ENCODE data around the gene VPS45.

VPS45 gene

GRCh38 chr1:150186789-150187559, 119.4 kb downstream of the VPS45 start:
- Histone ChIP-seq H3K9me2 (replicated peaks; ENCODE audit: insufficient read depth, low read length) (no peaks in the 10 kb centered on the region), H3K27ac (ENCODE audit: low read depth, low read length) (no peak overlapping the region)

GRCh38 chr1:150187560-150187931, 120.0 kb downstream of the VPS45 start:
- no peak for TF ChIP-seq CTCF (IDR thresholded peaks at IDR 0.05; ENCODE audit: insufficient read depth, low read length, poor library complexity, severe bottlenecking)
- no peak for TF ChIP-seq EZH2phosphoT487 (conservative IDR thresholded peaks at IDR 0.05; ENCODE audit: low read length)
- Histone ChIP-seq H3K9me2 (replicated peaks; ENCODE audit: insufficient read depth, low read length) (no peaks in the 10 kb centered on the region), H3K9me3 (ENCODE audit: insufficient read depth, low read length) (no peaks in the 10 kb centered on the region), H3K27ac (ENCODE audit: low read depth, low read length) (no peak overlapping the region), H3K79me2 (ENCODE audit: insufficient read depth, low read length) (no peaks in the 10 kb centered on the region), H3K36me3 (ENCODE audit: low read length) (no peaks in the 10 kb centered on the region), H3K9ac (ENCODE audit: low read length) (no peak overlapping the region), H3K4me3 (ENCODE audit: insufficient read depth, low read length, poor library complexity, severe bottlenecking) (no peak overlapping the region), H3F3A (ENCODE audit: insufficient read depth) (no peaks in the 10 kb centered on the region), H3K4me2 (ENCODE audit: low read depth, low read length, poor library complexity, severe bottlenecking) (no peak overlapping the region), H3K27me3 (ENCODE audit: low read length) (no peaks in the 10 kb centered on the region), H4K20me1 (ENCODE audit: low read depth, low read length) (no peaks in the 10 kb centered on the region), H2AFZ (ENCODE audit: low read depth, low read length, severe bottlenecking) (no peak overlapping the region)

More at GRCh38 chr1:150186789-150187559, 119.4 kb downstream of the VPS45 start:
- H3F3A ChIP-seq (ENCODE audit: insufficient read depth), result no peaks in the 10 kb centered on the region
- TF ChIP-seq EZH2phosphoT487 (conservative IDR thresholded peaks at IDR 0.05; ENCODE audit: low read length) (no peak), CTCF (IDR thresholded peaks at IDR 0.05; ENCODE audit: insufficient read depth, low read length, poor library complexity, severe bottlenecking) (peak; percentile 48)
- no peaks in the 10 kb centered on the region for H3K27me3 ChIP-seq (ENCODE audit: low read length)
- H3K4me2 ChIP-seq (ENCODE audit: low read depth, low read length, poor library complexity, severe bottlenecking), result no peak overlapping the region
- H3K36me3 ChIP-seq (ENCODE audit: low read length), result no peaks in the 10 kb centered on the region
- no peak overlapping the region for H3K4me3 ChIP-seq (ENCODE audit: insufficient read depth, low read length, poor library complexity, severe bottlenecking)
- no peaks in the 10 kb centered on the region for H4K20me1 ChIP-seq (ENCODE audit: low read depth, low read length)
- H3K9ac ChIP-seq (ENCODE audit: low read length), result no peak overlapping the region
- H3K79me2 ChIP-seq (ENCODE audit: insufficient read depth, low read length), result no peaks in the 10 kb centered on the region
- no peak overlapping the region for H2AFZ ChIP-seq (ENCODE audit: low read depth, low read length, severe bottlenecking)
- no peaks in the 10 kb centered on the region for H3K9me3 ChIP-seq (ENCODE audit: insufficient read depth, low read length)

GRCh38 chr1:150192012-150192411, 124.4 kb downstream of the VPS45 start:
- Histone ChIP-seq H3F3A (ENCODE audit: insufficient read depth) (no peaks in the 10 kb centered on the region), H2AFZ (ENCODE audit: low read depth, low read length, severe bottlenecking) (no peak overlapping the region), H4K20me1 (ENCODE audit: low read depth, low read length) (no peaks in the 10 kb centered on the region), H3K9ac (ENCODE audit: low read length) (no peak overlapping the region), H3K36me3 (ENCODE audit: low read length) (no peaks in the 10 kb centered on the region), H3K27ac (ENCODE audit: low read depth, low read length) (no peak overlapping the region), H3K79me2 (ENCODE audit: insufficient read depth, low read length) (no peaks in the 10 kb centered on the region), H3K27me3 (ENCODE audit: low read length) (no peaks in the 10 kb centered on the region), H3K9me2 (replicated peaks; ENCODE audit: insufficient read depth, low read length) (no peaks in the 10 kb centered on the region), H3K4me3 (ENCODE audit: insufficient read depth, low read length, poor library complexity, severe bottlenecking) (no peak overlapping the region), H3K4me2 (ENCODE audit: low read depth, low read length, poor library complexity, severe bottlenecking) (no peak overlapping the region), H3K9me3 (ENCODE audit: insufficient read depth, low read length) (no peaks in the 10 kb centered on the region)
- TF ChIP-seq EZH2phosphoT487 (conservative IDR thresholded peaks at IDR 0.05; ENCODE audit: low read length), result no peak
- no peak for TF ChIP-seq CTCF (IDR thresholded peaks at IDR 0.05; ENCODE audit: insufficient read depth, low read length, poor library complexity, severe bottlenecking)

Measured in SU-DHL-6 (cell line).